Neural progenitor cell (in vitro differentiated cells): ENCODE data around the gene BRINP2.

ENCODE experiments used
- EZH2 ChIP-seq: fragments of 200-600 bp; sonication (generic); IDR thresholded peaks from 2 replicates; pipeline ENCODE4 v1.6.1; 2017; ENCODE audit warnings: antibody characterized with exemption, mild to moderate bottlenecking, moderate library complexity
- EZH2phosphoT487 ChIP-seq: fragments of 200-600 bp; sonication (generic); IDR thresholded peaks from 2 replicates; pipeline ENCODE4 v1.6.1; 2017; ENCODE audit warnings: antibody characterized with exemption
- TF ChIP-seq, protein P1 (sequence below): fragments of 200-600 bp; sonication (generic); IDR thresholded peaks from 2 replicates; pipeline ENCODE4 v1.5.1; 2017; ENCODE audit warnings: antibody characterized with exemption, mild to moderate bottlenecking

DNA sequence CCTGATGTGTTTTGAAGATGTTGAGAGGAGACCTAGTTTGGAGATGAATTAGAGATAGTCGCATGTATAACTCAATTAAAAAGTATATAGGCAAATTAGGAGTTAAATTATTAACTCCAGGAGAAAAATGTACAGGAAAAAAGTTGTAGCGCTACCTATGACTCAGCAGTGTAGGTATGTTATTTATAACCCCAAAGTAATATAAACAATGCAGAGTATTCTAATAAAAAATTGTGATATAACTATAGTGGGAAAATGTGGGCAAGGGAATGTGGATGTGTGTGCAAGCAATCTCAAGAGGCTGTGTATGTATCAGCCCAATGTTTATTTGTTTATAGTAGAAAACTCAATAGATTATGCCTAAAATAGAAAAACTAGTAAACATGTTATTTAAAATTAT lies 144.5 kb downstream of the BRINP2 start:
- TF ChIP-seq, protein P1, sequence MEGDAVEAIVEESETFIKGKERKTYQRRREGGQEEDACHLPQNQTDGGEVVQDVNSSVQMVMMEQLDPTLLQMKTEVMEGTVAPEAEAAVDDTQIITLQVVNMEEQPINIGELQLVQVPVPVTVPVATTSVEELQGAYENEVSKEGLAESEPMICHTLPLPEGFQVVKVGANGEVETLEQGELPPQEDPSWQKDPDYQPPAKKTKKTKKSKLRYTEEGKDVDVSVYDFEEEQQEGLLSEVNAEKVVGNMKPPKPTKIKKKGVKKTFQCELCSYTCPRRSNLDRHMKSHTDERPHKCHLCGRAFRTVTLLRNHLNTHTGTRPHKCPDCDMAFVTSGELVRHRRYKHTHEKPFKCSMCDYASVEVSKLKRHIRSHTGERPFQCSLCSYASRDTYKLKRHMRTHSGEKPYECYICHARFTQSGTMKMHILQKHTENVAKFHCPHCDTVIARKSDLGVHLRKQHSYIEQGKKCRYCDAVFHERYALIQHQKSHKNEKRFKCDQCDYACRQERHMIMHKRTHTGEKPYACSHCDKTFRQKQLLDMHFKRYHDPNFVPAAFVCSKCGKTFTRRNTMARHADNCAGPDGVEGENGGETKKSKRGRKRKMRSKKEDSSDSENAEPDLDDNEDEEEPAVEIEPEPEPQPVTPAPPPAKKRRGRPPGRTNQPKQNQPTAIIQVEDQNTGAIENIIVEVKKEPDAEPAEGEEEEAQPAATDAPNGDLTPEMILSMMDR: no peak
- TF ChIP-seq EZH2: no peak
- no peak for TF ChIP-seq EZH2phosphoT487
